AG10803 (cell line): ENCODE data around the gene MLLT10.
"Not testable (repeated sequence)": the region's sequence is repeated elsewhere in the genome, so short reads cannot be mapped to it uniquely, and the experiment has no call there.

Experiments used
- DNase-seq: peaks from one replicate; pipeline ENCODE4 v3.0.0; 2010; ENCODE audit warnings: low read depth
- H3K4me3 ChIP-seq: 2 replicates; pipeline ENCODE4 v1.5.1; 2011; ENCODE audit warnings: mild to moderate bottlenecking, low read length, control low read depth
- CTCF ChIP-seq: conservative IDR thresholded peaks from 2 replicates; pipeline ENCODE4 v1.5.1; 2011; ENCODE audit warnings: mild to moderate bottlenecking, low read length, control low read depth, inconsistent platforms

MLLT10 gene

GRCh38 chr10:21584834-21585530 lies 51.0 kb downstream of the MLLT10 start:
- H3K4me3 ChIP-seq: no peak overlapping the region
- no peak for DNase-seq
- TF ChIP-seq CTCF: no peak

GRCh38 chr10:21587391-21587790 lies 53.4 kb downstream of the MLLT10 start:
- no peak for DNase-seq
- H3K4me3 ChIP-seq: no peak overlapping the region
- no peak for TF ChIP-seq CTCF

GRCh38 chr10:21588159-21588558 lies 54.1 kb downstream of the MLLT10 start:
- not testable (repeated sequence) for DNase-seq, H3K4me3 ChIP-seq

- DNase-seq: no peak
- H3K4me3 ChIP-seq: no peak overlapping the region
- no peak for TF ChIP-seq CTCF
These were observed 60.0 kb downstream of the MLLT10 start for GRCh38 chr10:21593986-21594385.

GRCh38 chr10:21599582-21599981 lies 65.5 kb downstream of the MLLT10 start:
- no peak for TF ChIP-seq CTCF
- no peak for DNase-seq
- H3K4me3 ChIP-seq: no peak overlapping the region

- no peak overlapping the region for H3K4me3 ChIP-seq
- no peak for DNase-seq
- TF ChIP-seq CTCF: no peak
These were observed 66.9 kb downstream of the MLLT10 start for GRCh38 chr10:21600804-21601433.

- no peak for DNase-seq
- no peak overlapping the region for H3K4me3 ChIP-seq
- TF ChIP-seq CTCF: no peak
These were observed 68.3 kb downstream of the MLLT10 start for GRCh38 chr10:21602313-21602712.
